Left hindlimb (tissue), 1 donor: ENCODE results near the gene MUC5AC.
"Not testable (repeated sequence)": the region's sequence is repeated elsewhere in the genome, so short reads cannot be mapped to it uniquely, and the experiment has no call there.

ENCODE experiments used
- DNase-seq: peaks from one replicate; pipeline ENCODE4 v3.0.0-alpha.2; 2018

MUC5AC gene

GRCh38 chr11:1163911-1164735, 6.4 kb downstream of the MUC5AC start:
- DNase-seq = peak; percentile 12

GRCh38 chr11:1164779-1165255, 7.1 kb downstream of the MUC5AC start:
- peak; percentile 9 for DNase-seq

GRCh38 chr11:1165256-1166041, 7.7 kb downstream of the MUC5AC start:
- DNase-seq = peak; percentile 27

- DNase-seq = no peak
Observed at GRCh38 chr11:1167256-1167655, 9.5 kb downstream of the MUC5AC start.

GRCh38 chr11:1167751-1168231, 10.0 kb downstream of the MUC5AC start:
- DNase-seq = peak; percentile 12

GRCh38 chr11:1168256-1168655, 10.5 kb downstream of the MUC5AC start:
- peak; percentile 16 for DNase-seq

- DNase-seq = peak; percentile 13
Observed at GRCh38 chr11:1168721-1169161, 11.0 kb downstream of the MUC5AC start.

GRCh38 chr11:1171223-1171984, 13.7 kb downstream of the MUC5AC start:
- DNase-seq = no peak

GRCh38 chr11:1171985-1172728, 14.4 kb downstream of the MUC5AC start:
- DNase-seq = no peak

GRCh38 chr11:1172729-1173117, 15.0 kb downstream of the MUC5AC start:
- no peak for DNase-seq

- DNase-seq = not testable (repeated sequence)
Observed at GRCh38 chr11:1173396-1173795, 15.6 kb downstream of the MUC5AC start.

GRCh38 chr11:1174441-1175370, 17.0 kb downstream of the MUC5AC start:
- no peak for DNase-seq

- no peak for DNase-seq
Observed at GRCh38 chr11:1175461-1176223, 17.9 kb downstream of the MUC5AC start.

GRCh38 chr11:1176224-1177019, 18.7 kb downstream of the MUC5AC start:
- no peak for DNase-seq

GRCh38 chr11:1177020-1177770, 19.4 kb downstream of the MUC5AC start:
- DNase-seq = no peak

GRCh38 chr11:1177771-1178090, 20.0 kb downstream of the MUC5AC start:
- DNase-seq = no peak

- DNase-seq = no peak
Observed at GRCh38 chr11:1178201-1178885, 20.6 kb downstream of the MUC5AC start.

GRCh38 chr11:1178906-1179305, 21.2 kb downstream of the MUC5AC start:
- DNase-seq = no peak
